A673 (cell line): ENCODE results near the gene SVIL.
"Not testable (repeated sequence)": the region's sequence is repeated elsewhere in the genome, so short reads cannot be mapped to it uniquely, and the experiment has no call there.

ENCODE experiments used
- EZH2 ChIP-seq: fragments of 200-600 bp; sonication (generic); IDR thresholded peaks from 2 replicates; pipeline ENCODE4 v1.6.1; 2017; ENCODE audit warnings: borderline replicate concordance, low read depth, mild to moderate bottlenecking, mixed read lengths, antibody characterized with exemption, low read length; ENCODE audit not compliant: poor library complexity, severe bottlenecking
- TF ChIP-seq, protein P1 (sequence below): fragments of 300-800, 200-600 bp; sonication (generic); conservative IDR thresholded peaks from 2 replicates; pipeline ENCODE4 v1.5.1; 2017; ENCODE audit warnings: low read depth, mild to moderate bottlenecking, antibody characterized with exemption, low read length, moderate library complexity, mixed read lengths

DNA sequence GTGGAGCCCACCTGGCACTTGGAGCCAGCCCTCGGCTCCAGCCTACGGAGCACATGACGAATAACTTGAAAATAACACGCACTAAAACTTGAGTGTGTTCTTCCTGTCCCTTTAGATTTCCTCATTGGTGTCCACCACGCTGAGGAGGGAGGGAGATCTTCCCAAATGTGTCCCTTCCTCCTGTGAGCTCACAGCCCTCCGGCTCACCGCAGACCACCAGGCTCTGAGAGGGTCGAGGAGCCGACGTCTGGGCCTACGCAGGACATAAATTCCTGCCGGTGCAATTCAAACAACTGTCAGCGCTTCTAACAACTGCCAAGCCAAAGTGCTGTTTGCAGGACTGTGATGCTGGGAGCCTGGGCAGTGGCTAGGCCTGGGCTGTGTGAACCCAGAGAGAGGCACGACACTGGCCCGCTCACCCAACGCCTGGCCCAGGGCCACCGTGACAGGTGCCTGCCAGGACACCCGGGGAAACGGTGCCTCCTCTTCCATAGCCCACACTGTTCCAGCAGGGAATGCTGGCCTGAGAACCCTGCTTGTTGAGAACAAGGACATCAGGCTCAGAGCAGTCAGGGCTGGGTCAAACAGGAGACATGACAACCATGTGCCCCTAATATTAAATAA, 118.3 kb downstream of the SVIL start:
- TF ChIP-seq, protein P1, sequence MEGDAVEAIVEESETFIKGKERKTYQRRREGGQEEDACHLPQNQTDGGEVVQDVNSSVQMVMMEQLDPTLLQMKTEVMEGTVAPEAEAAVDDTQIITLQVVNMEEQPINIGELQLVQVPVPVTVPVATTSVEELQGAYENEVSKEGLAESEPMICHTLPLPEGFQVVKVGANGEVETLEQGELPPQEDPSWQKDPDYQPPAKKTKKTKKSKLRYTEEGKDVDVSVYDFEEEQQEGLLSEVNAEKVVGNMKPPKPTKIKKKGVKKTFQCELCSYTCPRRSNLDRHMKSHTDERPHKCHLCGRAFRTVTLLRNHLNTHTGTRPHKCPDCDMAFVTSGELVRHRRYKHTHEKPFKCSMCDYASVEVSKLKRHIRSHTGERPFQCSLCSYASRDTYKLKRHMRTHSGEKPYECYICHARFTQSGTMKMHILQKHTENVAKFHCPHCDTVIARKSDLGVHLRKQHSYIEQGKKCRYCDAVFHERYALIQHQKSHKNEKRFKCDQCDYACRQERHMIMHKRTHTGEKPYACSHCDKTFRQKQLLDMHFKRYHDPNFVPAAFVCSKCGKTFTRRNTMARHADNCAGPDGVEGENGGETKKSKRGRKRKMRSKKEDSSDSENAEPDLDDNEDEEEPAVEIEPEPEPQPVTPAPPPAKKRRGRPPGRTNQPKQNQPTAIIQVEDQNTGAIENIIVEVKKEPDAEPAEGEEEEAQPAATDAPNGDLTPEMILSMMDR: not testable (repeated sequence)
- not testable (repeated sequence) for TF ChIP-seq EZH2
